Fibroblast of upper back skin (primary cell): ENCODE data around the gene DUSP9.
"Not testable (repeated sequence)": the region's sequence is repeated elsewhere in the genome, so short reads cannot be mapped to it uniquely, and the experiment has no call there.

ENCODE experiments used
- DNase-seq: peaks from one replicate; pipeline ENCODE4 v3.0.0-alpha.2; 2013

Gene DUSP9

GRCh38 chrX:153673428-153674218, 26.6 kb downstream of the DUSP9 start, which contains the start of gene PNCK:
TSS of gene PNCK (minus strand) at chrX:153673813. CDS start at chrX:153673076, 737 bp downstream.
- no peak for DNase-seq

GRCh38 chrX:153674219-153674851, 27.3 kb downstream of the DUSP9 start:
- no peak for DNase-seq

GRCh38 chrX:153681175-153681574, 34.2 kb downstream of the DUSP9 start:
- DNase-seq = no peak

- DNase-seq = not testable (repeated sequence)
Measured at GRCh38 chrX:153683486-153683885, 36.5 kb downstream of the DUSP9 start.

GRCh38 chrX:153684467-153685155, 37.6 kb downstream of the DUSP9 start:
- no peak for DNase-seq

- DNase-seq = no peak
Measured at GRCh38 chrX:153685156-153685536, 38.1 kb downstream of the DUSP9 start.

GRCh38 chrX:153685751-153686696, 39.0 kb downstream of the DUSP9 start:
- DNase-seq = no peak

GRCh38 chrX:153686711-153687110, 39.7 kb downstream of the DUSP9 start:
- no peak for DNase-seq

GRCh38 chrX:153687121-153688039, 40.4 kb downstream of the DUSP9 start, which contains the start of gene SLC6A8:
TSS of gene SLC6A8 (plus strand) at chrX:153687926. CDS start at chrX:153688575, 649 bp downstream.
- peak; percentile 61 for DNase-seq

GRCh38 chrX:153688071-153688470, 41.1 kb downstream of the DUSP9 start:
- no peak for DNase-seq

GRCh38 chrX:153688506-153688905, 41.5 kb downstream of the DUSP9 start:
- no peak for DNase-seq

- DNase-seq = no peak
Measured at GRCh38 chrX:153688911-153689590, 42.0 kb downstream of the DUSP9 start.

- no peak for DNase-seq
Measured at GRCh38 chrX:153689654-153690465, 42.9 kb downstream of the DUSP9 start.

GRCh38 chrX:153690466-153690865, 43.5 kb downstream of the DUSP9 start:
- no peak for DNase-seq

- not testable (repeated sequence) for DNase-seq
Measured at GRCh38 chrX:153691032-153691827, 44.2 kb downstream of the DUSP9 start.

GRCh38 chrX:153692003-153692402, 45.0 kb downstream of the DUSP9 start:
- no peak for DNase-seq

- no peak for DNase-seq
Measured at GRCh38 chrX:153692611-153693156, 45.7 kb downstream of the DUSP9 start.
